Heart right ventricle (tissue), 16 donors: ENCODE measurements around the gene OPRM1. TPM values are rescaled to one million over a fixed set of nuclear protein-coding genes. Genes with fewer than 3 reads are reported as not detected.

Experiments used
- ATAC-seq, 8 donors: fragments of 200-7000 bp; cut with Tn5 transposase; one replicate each; pipeline ENCODE4 v1.9.1; 2020; ENCODE audit warnings: mild to moderate bottlenecking in 8 of 8, moderate library complexity in 8 of 8, moderate number of reproducible peaks in 1 of 8
- DNase-seq, 2 donors: peaks; one replicate each; pipeline ENCODE4 v3.0.0-alpha.2; 2020
- H3K27ac ChIP-seq, 10 donors: fragments of 200-600 bp; sonication (generic) in 2 of 10; one replicate each; pipeline versions ENCODE4 v1.5.0 to v1.8.0; 2020 to 2022; ENCODE audit warnings: mild to moderate bottlenecking in 3 of 10
- H3K27me3 ChIP-seq, 7 donors: fragments of 200-600 bp; one replicate each; pipeline ENCODE4 v1.8.0; 2021 to 2022; ENCODE audit warnings: mild to moderate bottlenecking in 2 of 7
- H3K36me3 ChIP-seq, 9 donors: fragments of 200-600 bp; sonication (generic) in 1 of 9; one replicate each; pipeline versions ENCODE4 v1.5.0 to v1.8.0; 2020 to 2022; ENCODE audit warnings: mild to moderate bottlenecking in 2 of 9
- H3K4me1 ChIP-seq, 9 donors: fragments of 200-600 bp; sonication (generic) in 1 of 9; one replicate each; pipeline versions ENCODE4 v1.5.0 to v1.8.0; 2020 to 2022; ENCODE audit warnings: mild to moderate bottlenecking in 4 of 9
- H3K4me3 ChIP-seq, 10 donors: fragments of 200-600 bp; sonication (generic) in 2 of 10; one replicate each; pipeline versions ENCODE4 v1.5.0 to v1.8.0; 2020 to 2022; ENCODE audit warnings: mild to moderate bottlenecking in 7 of 10, moderate library complexity in 2 of 10
- H3K9me3 ChIP-seq, 11 donors: fragments of 200-600 bp in 10 of 11; sonication (generic) in 2 of 11; one replicate each; pipeline versions ENCODE4 v1.5.0 to v1.8.0; 2013 to 2022; ENCODE audit warnings: mild to moderate bottlenecking in 2 of 11, control low read depth in 1 of 11, moderate library complexity in 1 of 11
- WGBS, 2 donors: extraction: QIAGEN DNeasy Blood & Tissue Kit; methylation state at CpG; one replicate each; pipeline ENCODE4 v1.1.7; 2013; ENCODE audit warnings: inconsistent platforms in 1 of 2; 5-methylcytosine and 5-hydroxymethylcytosine counted together
- intact Hi-C, 10 donors: fragments of 100-400 bp; cut with DNase I; formaldehyde crosslinking; loops; one replicate each; pipeline versions ENCODE4 v1.11.1 to v1.14.2; 2022
- polyA plus RNA-seq, 2 donors: library from polyadenylated mRNA; stranded (reverse); fragments of 200-250 nt; gene quantifications; one replicate each; pipeline ENCODE4 v1.2.3, GENCODE V29; 2013
- total RNA-seq, 10 donors: library from RNA; stranded (reverse); fragmentation: NEBNext Ultra II Directional in 3 of 10; extraction: Animal tissue kit (Norgen Biotek cat#: 25700) in 3 of 10; gene quantifications; one replicate each; pipeline versions ENCODE4 v1.2.1 to v1.2.4, GENCODE V29; 2021 to 2023
- TF ChIP-seq, protein P1 (sequence below), 9 donors: fragments of 200-600 bp; sonication (generic) in 2 of 9; IDR thresholded peaks; one replicate each; pipeline versions ENCODE4 v1.5.0 to v1.8.0; 2021 to 2022; ENCODE audit warnings: antibody characterized with exemption in 9 of 9, mild to moderate bottlenecking in 5 of 9, moderate library complexity in 1 of 9
- donor health status: Arrhythmogenic right ventricular cardiomyopathy.
- donor health status: ischemic (EF 13 %, LVEDD 7.1; RV severe dilation, severe dysfunction).
- donor health status: healthy with polysubstance abuse.
- donor health status: DM: no; HTN: yes; CAD: no.
- donor health status: DM: no; HTN: no; CAD: no.
- donor health status: ischemic (EF 25% LVEDD 6.9; RV normal size, moderate dysfunction).
- donor health status: ischemic (EF 25% LVEDD 5.7; RV mildly dilated, moderate dysfunction).
- donor health status: healthy.
- donor health status: DM: yes; HTN: yes; CAD: no.
- donor health status: Ischemic cardiomyopathy.
- donor health status: ischemic (EF 35%, LVEDD 5.7; RV mildly dilated, moderate dysfunction).
- donor health status: nonischemic (EF 11% LVEDD 7.7; RV severe dilation, severe dysfunction).
- donor health status: DM: yes; HTN: yes; CAD: no.
- donor health status: PGD.
- donor health status: ischemic (EF 29% LVEDD 5.4; RV normal size, mild dysfunction).
- donor health status: nonischemic (EF 23%, LVEDD 6.1; RV moderate dilation, normal function).

OPRM1 gene
- total and polyA plus RNA-seq, 12 donors: not detected

DNA sequence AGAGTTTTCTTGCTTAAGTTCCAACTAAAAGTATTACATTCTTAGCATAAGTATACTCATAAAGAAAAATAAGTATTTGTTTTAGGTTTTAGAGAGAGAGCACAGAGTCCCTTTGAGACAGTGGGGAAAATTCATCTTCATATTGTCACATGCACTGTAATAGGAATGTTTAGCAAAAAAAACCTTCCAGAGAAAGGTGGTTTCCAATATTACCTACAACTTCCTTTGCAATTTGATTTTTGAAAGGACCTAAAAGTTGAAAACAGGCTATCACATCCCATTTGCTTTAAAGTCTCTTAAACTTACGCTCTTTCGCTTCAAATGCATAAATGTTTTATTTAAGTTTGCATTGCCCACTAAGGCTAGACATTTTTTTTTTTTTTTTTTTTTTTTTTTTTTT is 86.4 kb downstream of the OPRM1 start:
- no peak overlapping the region for H3K4me3 ChIP-seq
- peaks cover 0 to 18% (median 6%) of the 10 kb centered on the region in 11 donors for H3K9me3 ChIP-seq
- H3K27ac ChIP-seq: no peak overlapping the region
- H3K36me3 ChIP-seq: no peaks in the 10 kb centered on the region
- 81 to 84% methylated on average over 2 of the region's 2 CpGs for WGBS, 2 donors
- intact Hi-C loops: no loop called here
- DNase-seq (no peak), ATAC-seq (no peak)
- H3K27me3 ChIP-seq: peaks cover 0 to 3% (median 0%) of the 10 kb centered on the region in 7 donors
- H3K4me1 ChIP-seq: no peaks in the 10 kb centered on the region
- TF ChIP-seq, protein P1, sequence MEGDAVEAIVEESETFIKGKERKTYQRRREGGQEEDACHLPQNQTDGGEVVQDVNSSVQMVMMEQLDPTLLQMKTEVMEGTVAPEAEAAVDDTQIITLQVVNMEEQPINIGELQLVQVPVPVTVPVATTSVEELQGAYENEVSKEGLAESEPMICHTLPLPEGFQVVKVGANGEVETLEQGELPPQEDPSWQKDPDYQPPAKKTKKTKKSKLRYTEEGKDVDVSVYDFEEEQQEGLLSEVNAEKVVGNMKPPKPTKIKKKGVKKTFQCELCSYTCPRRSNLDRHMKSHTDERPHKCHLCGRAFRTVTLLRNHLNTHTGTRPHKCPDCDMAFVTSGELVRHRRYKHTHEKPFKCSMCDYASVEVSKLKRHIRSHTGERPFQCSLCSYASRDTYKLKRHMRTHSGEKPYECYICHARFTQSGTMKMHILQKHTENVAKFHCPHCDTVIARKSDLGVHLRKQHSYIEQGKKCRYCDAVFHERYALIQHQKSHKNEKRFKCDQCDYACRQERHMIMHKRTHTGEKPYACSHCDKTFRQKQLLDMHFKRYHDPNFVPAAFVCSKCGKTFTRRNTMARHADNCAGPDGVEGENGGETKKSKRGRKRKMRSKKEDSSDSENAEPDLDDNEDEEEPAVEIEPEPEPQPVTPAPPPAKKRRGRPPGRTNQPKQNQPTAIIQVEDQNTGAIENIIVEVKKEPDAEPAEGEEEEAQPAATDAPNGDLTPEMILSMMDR (IDR thresholded peaks at IDR 0.05): no peak

DNA sequence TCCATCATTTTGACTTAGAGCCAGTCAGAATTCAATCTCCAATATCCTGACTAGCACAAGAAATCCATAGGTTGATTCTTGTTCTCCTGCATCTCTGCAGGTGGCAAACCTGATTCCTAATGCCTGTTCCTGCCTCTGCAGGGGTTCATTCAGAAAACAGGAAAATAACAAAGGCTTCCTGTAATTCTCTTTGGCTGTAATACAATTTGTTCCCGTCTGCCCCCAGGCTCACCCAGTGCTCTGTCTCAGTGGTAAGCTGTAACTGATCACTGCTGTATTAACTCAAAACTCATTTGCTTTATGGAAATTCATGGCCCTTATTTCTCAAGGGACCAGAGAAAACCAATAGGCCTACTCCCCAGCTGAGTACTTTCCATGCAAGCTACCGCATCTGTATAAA is 88.6 kb downstream of the OPRM1 start:
- DNase-seq: no peak
- Histone ChIP-seq H3K9me3 (peaks cover 0 to 10% (median 3%) of the 10 kb centered on the region in 11 donors), H3K4me1 (no peaks in the 10 kb centered on the region), H3K36me3 (no peaks in the 10 kb centered on the region), H3K27me3 (no peaks in the 10 kb centered on the region), H3K4me3 (no peak overlapping the region), H3K27ac (no peak overlapping the region)
- ATAC-seq: no peak
- 46 to 48% methylated on average over 2 of the region's 2 CpGs for WGBS, 2 donors
- intact Hi-C loops: no loop called here
- TF ChIP-seq, protein P1 (IDR thresholded peaks at IDR 0.05): no peak

DNA sequence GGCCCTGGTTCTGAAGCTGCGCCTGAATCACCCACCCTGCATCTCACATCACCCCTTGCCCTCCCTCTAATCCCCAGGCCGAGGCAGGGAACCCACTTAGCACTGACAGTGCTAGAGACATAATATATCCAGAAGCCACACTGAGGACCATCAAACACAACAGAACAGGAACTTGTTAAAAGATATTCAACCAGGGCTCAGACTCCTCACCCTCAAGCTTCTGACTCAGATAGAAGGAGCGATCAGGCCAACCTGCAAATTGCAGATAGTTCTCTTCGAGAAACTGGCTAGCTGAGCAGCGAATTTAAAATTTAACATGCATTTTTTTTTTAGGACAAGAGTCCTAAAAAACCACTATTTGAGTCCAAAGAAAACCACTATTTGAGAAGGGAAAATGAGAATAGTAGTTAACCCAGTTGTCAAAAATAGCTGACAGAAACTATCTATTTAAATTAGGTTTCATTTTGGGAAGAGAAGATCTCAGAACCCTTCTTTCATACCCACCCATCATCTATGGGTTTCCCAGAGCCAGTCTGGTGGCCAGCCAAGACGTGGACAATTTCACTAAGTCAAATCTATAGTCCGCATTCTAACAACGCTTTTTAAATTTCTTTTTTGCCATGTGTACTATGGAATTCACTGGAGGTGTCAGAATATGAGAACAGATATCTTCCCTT is 95.6 kb downstream of the OPRM1 start:
- no peaks in the 10 kb centered on the region for H3K36me3 ChIP-seq
- WGBS, 2 donors: 88 to 89% methylated on average over 8 of the region's 8 CpGs
- H3K4me3 ChIP-seq: no peak overlapping the region
- ATAC-seq: no peak
- no peak overlapping the region for H3K27ac ChIP-seq
- TF ChIP-seq, protein P1 (IDR thresholded peaks at IDR 0.05): no peak
- peaks cover 0 to 9% (median 0%) of the 10 kb centered on the region in 9 donors for H3K4me1 ChIP-seq
- H3K9me3 ChIP-seq: no peaks in the 10 kb centered on the region
- DNase-seq: no peak
- intact Hi-C loops: no loop called here
- peaks cover 0 to 3% (median 0%) of the 10 kb centered on the region in 7 donors for H3K27me3 ChIP-seq

DNA sequence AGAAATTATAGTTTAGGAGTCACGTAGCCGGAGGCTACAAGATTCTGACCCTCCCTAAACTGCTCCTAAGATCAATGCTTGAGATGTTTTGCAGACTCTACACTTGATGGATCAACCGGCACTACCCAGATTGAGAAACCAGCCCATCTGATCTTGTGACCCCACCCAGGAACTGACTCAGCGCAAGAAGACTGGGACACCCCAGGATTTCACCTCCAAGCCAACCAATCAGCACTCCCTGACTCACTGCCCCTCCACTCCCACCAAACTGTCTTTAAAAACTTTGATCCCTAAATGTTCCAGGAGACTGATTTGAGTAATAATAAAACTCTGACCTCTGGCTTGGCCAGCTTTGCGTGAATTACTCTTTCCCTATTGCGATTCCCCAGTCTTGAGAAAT is 99.8 kb downstream of the OPRM1 start:
- Histone ChIP-seq H3K9me3 (no peaks in the 10 kb centered on the region), H3K36me3 (no peaks in the 10 kb centered on the region), H3K27me3 (peaks cover 0 to 3% (median 0%) of the 10 kb centered on the region in 7 donors), H3K4me3 (no peak overlapping the region), H3K27ac (peak overlapping the region in 1 of 10 donors; percentile 40), H3K4me1 (peaks cover 0 to 10% (median 0%) of the 10 kb centered on the region in 9 donors)
- intact Hi-C loops: no loop called here
- 88 to 89% methylated on average over 6 of the region's 6 CpGs for WGBS, 2 donors
- TF ChIP-seq, protein P1 (IDR thresholded peaks at IDR 0.05): no peak
- DNase-seq: no peak
- no peak for ATAC-seq
